K562 (cell line): ENCODE data around the gene IFFO2. TPM values are rescaled to one million over a fixed set of nuclear protein-coding genes. Genes with fewer than 3 reads are reported as not detected.

Experiments
- ATAC-seq: fragments of 200-7000 bp; cut with Tn5 transposase; 3 replicates; pipeline ENCODE4 v1.9.1; 2020; ENCODE audit warnings: moderate library complexity
- BruUV-seq: library from RNA; stranded (reverse); fragments of 400-500 nt; replicated peaks from 2 replicates; lab custom pipeline; 2021; lab: Mats Ljungman, UMichigan
- CTCF ChIA-PET: fragments of 300-600 bp; formaldehyde crosslinking; extraction: SDS; loops from one replicate; lab custom pipeline; 2021; ENCODE audit warnings: low intra/inter-chr PET ratio; lab: Yijun Ruan, JAX
- POLR2A ChIA-PET: fragments of 300-600, 350-650 bp; sonication (Branson Sonifier 250); formaldehyde crosslinking; extraction: SDS; loops from one replicate; lab custom pipeline; 2021; ENCODE audit warnings: antibody characterized with exemption, inconsistent platforms; lab: Yijun Ruan, JAX
- DNase-seq, 4 experiments: peaks; one replicate each; pipeline versions ENCODE4 v3.0.0 to v3.0.0-alpha.2; 2011 to 2018; ENCODE audit warnings: low spot score in 3 of 4, mixed read lengths in 3 of 4; ENCODE audit errors: extremely low read depth in 1 of 4
- FAIRE-seq: peaks from 2 replicates; lab custom pipeline; 2011; peaks lifted over from hg19 to GRCh38; lab: Jason Lieb, UNC
- H2AFZ ChIP-seq: 2 replicates; pipeline ENCODE4 v1.6.0; 2011; ENCODE audit warnings: low read depth, low read length, control low read depth, inconsistent platforms
- H3K27ac ChIP-seq: fragments of 200-600 bp; 3 replicates; pipeline ENCODE4 v1.8.0; 2011; ENCODE audit warnings: low read depth, mild to moderate bottlenecking, control low read depth, inconsistent platforms, low read length, moderate library complexity, mixed read lengths; ENCODE audit errors: extremely low read depth
- H3K27me3 ChIP-seq, 2 experiments: fragments of 300-600 bp in 1 of 2; 2 replicates in 1 of 2; 3 replicates in 1 of 2; pipeline versions ENCODE4 v1.6.0 to v1.8.0; 2011; ENCODE audit warnings: inconsistent platforms in 2 of 2, low read length in 2 of 2, mild to moderate bottlenecking in 1 of 2, mixed read lengths in 1 of 2, moderate library complexity in 1 of 2; ENCODE audit not compliant: control insufficient read depth in 2 of 2, insufficient read depth in 2 of 2
- H3K36me3 ChIP-seq: fragments of 300-600 bp; 3 replicates; pipeline ENCODE4 v1.8.0; 2011; ENCODE audit warnings: mild to moderate bottlenecking, low read length, inconsistent platforms; ENCODE audit not compliant: control insufficient read depth, insufficient read depth
- H3K4me1 ChIP-seq, 2 experiments: fragments of 200-600 bp in 1 of 2; replicated peaks in 1 of 2; 2 replicates in 1 of 2; 3 replicates in 1 of 2; pipeline versions ENCODE4 v1.5.1 to v1.8.0; 2011; ENCODE audit warnings: inconsistent platforms in 2 of 2, low read length in 2 of 2, mild to moderate bottlenecking in 1 of 2, mixed read lengths in 1 of 2, moderate library complexity in 1 of 2; ENCODE audit not compliant: control insufficient read depth in 2 of 2, insufficient read depth in 2 of 2
- H3K4me2 ChIP-seq: 2 replicates; pipeline ENCODE4 v1.6.1; 2011; ENCODE audit warnings: low read length, control low read depth, inconsistent platforms, mixed read lengths; ENCODE audit not compliant: insufficient read depth
- H3K4me3 ChIP-seq: fragments of 200-600 bp; sonication (generic), shearing (Covaris generic); 2 replicates; pipeline ENCODE4 v1.5.1; 2016; ENCODE audit warnings: control low read depth, inconsistent platforms
- H3K79me2 ChIP-seq: fragments of 200-600 bp; 3 replicates; pipeline ENCODE4 v1.8.0; 2011; ENCODE audit warnings: low read length, inconsistent platforms; ENCODE audit not compliant: control insufficient read depth, insufficient read depth
- H3K9ac ChIP-seq, 2 experiments: 2 replicates each; pipeline versions ENCODE4 v1.6.0 to v1.6.1; 2011; ENCODE audit warnings: low read depth in 2 of 2, low read length in 2 of 2, control low read depth in 1 of 2, inconsistent platforms in 1 of 2, mild to moderate bottlenecking in 1 of 2, mixed read lengths in 1 of 2; ENCODE audit not compliant: insufficient read depth in 1 of 2
- H3K9me1 ChIP-seq: one replicate; pipeline ENCODE4 v1.6.0; 2011; ENCODE audit warnings: inconsistent platforms, mild to moderate bottlenecking, low read length, moderate library complexity; ENCODE audit not compliant: control insufficient read depth, insufficient read depth
- H3K9me3 ChIP-seq: replicated peaks from 2 replicates; pipeline ENCODE4 v1.5.1; 2011; ENCODE audit warnings: low read depth, low read length, inconsistent platforms; ENCODE audit not compliant: control insufficient read depth, insufficient read depth
- H4K20me1 ChIP-seq: replicated peaks from 2 replicates; pipeline ENCODE4 v1.6.1; 2011; ENCODE audit warnings: low read length, inconsistent platforms, mixed read lengths; ENCODE audit not compliant: control insufficient read depth, insufficient read depth
- BCL6 ChIP-seq: fragments of 250-450 bp; sonication (Bioruptor Pico); IDR thresholded peaks from 2 replicates; pipeline ENCODE4 v1.4.0; 2020
- ETV6 ChIP-seq, 3 experiments: fragments of 150-350 bp in 1 of 3; sonication (generic) in 1 of 3; formaldehyde crosslinking in 1 of 3; IDR thresholded peaks; 2 replicates each; pipeline versions ENCODE4 v1.6.1 to v1.8.0; 2014 to 2022; ENCODE audit warnings: borderline replicate concordance in 2 of 3, low read depth in 2 of 3, antibody characterized with exemption in 1 of 3, low read length in 1 of 3, mild to moderate bottlenecking in 1 of 3, missing genetic modification reagents in 1 of 3
- EZH2 ChIP-seq: IDR thresholded peaks from 2 replicates; pipeline ENCODE4 v1.6.1; 2012; ENCODE audit warnings: low read depth, mild to moderate bottlenecking, inconsistent platforms, low read length, borderline replicate concordance
- IFI16 ChIP-seq: fragments of 250-450 bp; sonication (Bioruptor Pico); IDR thresholded peaks from 2 replicates; pipeline ENCODE4 v2.1.2; 2022; ENCODE audit warnings: mild to moderate bottlenecking, inconsistent platforms
- ILF3 ChIP-seq: fragments of 450-650 bp; IDR thresholded peaks from 2 replicates; pipeline ENCODE4 v1.6.1; 2018; ENCODE audit warnings: antibody characterized with exemption, mild to moderate bottlenecking, moderate library complexity, borderline replicate concordance
- MAFG ChIP-seq: fragments of 450-650 bp; conservative IDR thresholded peaks from 2 replicates; pipeline ENCODE4 v1.6.1; 2016; ENCODE audit warnings: missing genetic modification characterization, missing compliant biosample characterization
- POLR2G ChIP-seq: fragments of 200-400 bp; formaldehyde crosslinking; IDR thresholded peaks from 2 replicates; pipeline ENCODE4 v1.6.1; 2017; ENCODE audit warnings: low read depth, mild to moderate bottlenecking, antibody characterized with exemption, low read length, moderate library complexity
- TEAD2 ChIP-seq: fragments of 450-650 bp; IDR thresholded peaks from 2 replicates; pipeline ENCODE4 v1.6.1; 2016; ENCODE audit warnings: missing genetic modification characterization, control low read depth, missing compliant biosample characterization
- ZNF121 ChIP-seq: sonication (generic); formaldehyde crosslinking; conservative IDR thresholded peaks from 2 replicates; pipeline ENCODE4 v1.8.0; 2022; ENCODE audit warnings: missing genetic modification reagents
- ZNF165 ChIP-seq: fragments of 250-450 bp; sonication (Bioruptor Pico); IDR thresholded peaks from 2 replicates; pipeline ENCODE4 v1.4.0; 2020; ENCODE audit warnings: borderline replicate concordance
- ZNF224 ChIP-seq: sonication (generic); formaldehyde crosslinking; IDR thresholded peaks from 2 replicates; pipeline ENCODE4 v1.8.0; 2022; ENCODE audit warnings: mild to moderate bottlenecking, missing genetic modification reagents
- ZNF239 ChIP-seq: fragments of 250-450 bp; sonication (Bioruptor Pico); IDR thresholded peaks from 2 replicates; pipeline ENCODE4 v1.4.0; 2020; ENCODE audit warnings: mild to moderate bottlenecking
- ZNF764 ChIP-seq: fragments of 250-450 bp; sonication (Bioruptor Pico); IDR thresholded peaks from 2 replicates; pipeline ENCODE4 v1.4.0; 2020; ENCODE audit warnings: low read depth, mild to moderate bottlenecking, moderate library complexity
- WGBS: fragments of 100-300 bp; shearing (Covaris generic); methylation state at CpG from one replicate; pipeline ENCODE4 v1.1.6; 2016; ENCODE audit warnings: low coverage, mixed read lengths; ENCODE audit not compliant: insufficient coverage; ENCODE audit errors: missing lambda C conversion rate; 5-methylcytosine and 5-hydroxymethylcytosine counted together
- in situ Hi-C: fragments of 300-500 bp; cut with MboI; formaldehyde crosslinking; loops from 4 replicates; pipeline ENCODE4 v1.15.0; 2018; ENCODE audit warnings: inconsistent platforms, mixed read lengths
- intact Hi-C: fragments of 100-400 bp; cut with micrococcal nuclease; formaldehyde crosslinking; loops from 2 replicates; pipeline ENCODE4 v1.14.2; 2022
- polyA plus RNA-seq, 8 experiments: library from polyadenylated mRNA; depleted of rRNA in 4 of 8; stranded (reverse) in 5 of 8; unstranded in 3 of 8; fragments of >200 nt; fragmentation: Nextera tagmentation in 2 of 8; fragmentation: Illumina TruSeq in 1 of 8; extraction: Ambion mirVana in 2 of 8; extraction: Trizol in 1 of 8; gene quantifications; 2 replicates each; pipeline versions ENCODE4 v1.2.1 to v1.2.3, GENCODE V29; 2011 to 2014; ENCODE audit warnings: inconsistent platforms in 1 of 8, missing spikeins in 1 of 8
- total RNA-seq, 7 experiments: library from RNA; depleted of rRNA in 6 of 7; stranded (reverse); fragments of >200 nt in 6 of 7; fragmentation: Illumina TruSeq in 2 of 7; extraction: Trizol in 2 of 7; gene quantifications; 2 replicates each; pipeline versions ENCODE4 v1.2.1 to v1.2.3, GENCODE V29; 2011 to 2021; ENCODE audit warnings: low replicate concordance in 1 of 7
- TF ChIP-seq, protein P1 (sequence below): fragments of 450-650 bp; formaldehyde crosslinking; IDR thresholded peaks from 2 replicates; pipeline ENCODE4 v1.4.0; 2020; ENCODE audit warnings: mild to moderate bottlenecking, moderate library complexity

The IFFO2 gene
- total and polyA plus RNA-seq, 9 of the 15 experiments (the other 6 are each of a cell fraction or from before 2014, with no cell fraction given): 0.15 to 1.0 (median 0.44) TPM; not detected in 2

DNA sequence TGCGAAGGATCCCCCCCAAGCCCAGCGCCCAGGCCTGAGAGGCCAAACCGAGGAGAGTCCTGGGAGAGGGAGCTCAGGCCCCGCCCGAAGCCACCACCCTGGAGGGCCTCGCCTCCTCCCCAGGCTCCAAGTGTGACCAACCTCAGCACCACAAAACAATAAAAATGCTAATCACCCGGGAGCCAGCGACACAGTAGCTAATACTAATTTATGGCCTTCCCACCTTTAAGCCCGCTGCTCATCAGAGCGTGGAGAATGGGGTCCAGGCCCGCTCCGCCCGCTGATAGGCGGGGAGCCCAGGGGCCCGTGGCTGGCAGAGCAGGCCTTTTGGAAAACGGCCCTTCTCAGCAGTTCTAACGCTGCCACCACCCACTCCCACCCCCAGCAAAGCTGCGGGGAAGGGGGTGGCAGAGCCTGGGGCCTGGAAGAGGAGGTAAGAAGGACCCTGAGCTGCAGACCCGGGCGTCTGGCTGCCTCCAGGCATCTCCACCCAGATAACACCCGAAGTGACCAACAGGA, 76.6 kb downstream of the IFFO2 start:
- no TSS peak for BruUV-seq
- CTCF ChIA-PET: no interaction called here
- Histone ChIP-seq H3K27me3 (no peaks in the 10 kb centered on the region), H3K79me2 (no peaks in the 10 kb centered on the region), H3K27ac (no peak overlapping the region), H3K36me3 (peaks cover 9% of the 10 kb centered on the region; the same call in 1 of the 3 replicates), H4K20me1 (peaks cover 6% of the 10 kb centered on the region), H3K9me3 (no peaks in the 10 kb centered on the region), H3K9ac (0 out of 4 replicates have a peak overlapping the region, but pooled peaks of 1 of the 2 experiments have one; percentile 13), H3K4me1 (peaks cover 0 to 23% of the 10 kb centered on the region in 2 experiments; a peak in 2 of 5 replicates), H2AFZ (no peak overlapping the region)
- WGBS: 52% methylated on average over 18 of the region's 21 CpGs
- in situ Hi-C loops: loop anchor here (5.0 to 10.0 kb wide), 3 partner anchors 278 to 775 kb away; no protein-coding TSS in a partner anchor
- POLR2A ChIA-PET: interaction anchor here (1.2 kb wide), 1 partner anchor 20 kb away, joined by 3 read pairs; no protein-coding TSS in a partner anchor
- ATAC-seq (no peak), FAIRE-seq (no peak)
- intact Hi-C loops: no loop called here
- TF ChIP-seq EZH2: no peak
- no peak for TF ChIP-seq IFI16
- TF ChIP-seq POLR2G: 0 out of 2 replicates have a peak, but pooled peaks have one; percentile 22
- TF ChIP-seq, all 486 proteins: peak for 1
- no peak for DNase-seq
- Histone ChIP-seq H3K4me3 (no peak overlapping the region), H3K9me1 (no peaks in the 10 kb centered on the region), H3K4me2 (no peak overlapping the region)

DNA sequence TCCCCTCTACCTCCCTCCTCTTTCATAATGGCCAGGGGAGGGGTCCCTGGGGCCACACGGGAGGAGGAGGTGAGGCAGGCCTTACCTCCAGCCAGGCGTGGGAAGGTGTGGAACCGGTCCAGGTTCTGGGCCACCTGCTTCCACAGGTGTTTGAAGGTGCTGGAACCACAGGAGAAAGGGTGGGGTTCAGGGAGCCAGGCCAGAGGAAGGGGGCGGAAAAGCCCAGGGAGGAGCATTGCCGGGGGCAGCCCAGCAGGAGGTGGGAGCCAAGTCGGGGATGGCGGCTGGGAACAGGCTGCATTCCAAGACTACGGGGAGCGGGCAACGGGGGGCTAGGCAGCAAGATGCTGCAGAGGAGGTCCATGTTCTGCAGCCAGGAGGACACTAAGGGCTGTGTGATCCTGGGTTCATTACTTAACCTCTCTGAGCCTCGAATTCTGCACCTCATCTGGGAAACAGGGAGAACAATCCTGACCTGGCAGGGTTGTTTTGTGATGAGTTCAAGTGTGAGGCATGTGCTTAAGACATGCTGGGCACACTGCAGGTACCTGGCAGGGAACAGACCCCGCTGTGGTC, 77.2 kb downstream of the IFFO2 start:
- H4K20me1 ChIP-seq: peaks cover 8% of the 10 kb centered on the region
- no peaks in the 10 kb centered on the region for H3K27me3 ChIP-seq
- H3K9me3 ChIP-seq: no peaks in the 10 kb centered on the region
- no peak overlapping the region for H3K4me2 ChIP-seq
- ATAC-seq (no peak), DNase-seq (no peak), FAIRE-seq (no peak)
- peaks cover 9% of the 10 kb centered on the region; the same call in 1 of the 3 replicates for H3K36me3 ChIP-seq
- no peaks in the 10 kb centered on the region for H3K79me2 ChIP-seq
- no peak overlapping the region for H3K27ac ChIP-seq
- peaks cover 0 to 28% of the 10 kb centered on the region in 2 experiments; a peak in 2 of 5 replicates for H3K4me1 ChIP-seq
- H3K9me1 ChIP-seq: no peaks in the 10 kb centered on the region
- ChIA-PET CTCF (no interaction called here), POLR2A (no interaction called here)
- WGBS: 64% methylated on average over 11 of the region's 12 CpGs
- in situ Hi-C loops (loop anchor here (5.0 kb wide), 1 partner anchor 277 kb away; no protein-coding TSS in a partner anchor), intact Hi-C loops (no loop called here)
- H2AFZ ChIP-seq: no peak overlapping the region
- no peak overlapping the region for H3K4me3 ChIP-seq
- BruUV-seq: no TSS peak
- H3K9ac ChIP-seq: no peak overlapping the region
- TF ChIP-seq ZNF165 (CRISPR knock-in tag): no peak
- no peak for TF ChIP-seq ETV6 (IDR thresholded peaks at IDR 0.05; ENCODE audit: borderline replicate concordance in 1 of 2, low read depth in 2 of 2, low read length in 1 of 2)
- no peak for TF ChIP-seq ETV6 (CRISPR knock-in tag; IDR thresholded peaks at IDR 0.05; ENCODE audit: borderline replicate concordance)
- no peak for TF ChIP-seq TEAD2 (tag)
- TF ChIP-seq ZNF224: no peak
- no peak for TF ChIP-seq ZNF764 (CRISPR knock-in tag)
- TF ChIP-seq MAFG (tag): no peak
- TF ChIP-seq BCL6 (CRISPR knock-in tag): no peak
- no peak for TF ChIP-seq ZNF121 (CRISPR knock-in tag)
- TF ChIP-seq ILF3: no peak
- TF ChIP-seq, protein P1, sequence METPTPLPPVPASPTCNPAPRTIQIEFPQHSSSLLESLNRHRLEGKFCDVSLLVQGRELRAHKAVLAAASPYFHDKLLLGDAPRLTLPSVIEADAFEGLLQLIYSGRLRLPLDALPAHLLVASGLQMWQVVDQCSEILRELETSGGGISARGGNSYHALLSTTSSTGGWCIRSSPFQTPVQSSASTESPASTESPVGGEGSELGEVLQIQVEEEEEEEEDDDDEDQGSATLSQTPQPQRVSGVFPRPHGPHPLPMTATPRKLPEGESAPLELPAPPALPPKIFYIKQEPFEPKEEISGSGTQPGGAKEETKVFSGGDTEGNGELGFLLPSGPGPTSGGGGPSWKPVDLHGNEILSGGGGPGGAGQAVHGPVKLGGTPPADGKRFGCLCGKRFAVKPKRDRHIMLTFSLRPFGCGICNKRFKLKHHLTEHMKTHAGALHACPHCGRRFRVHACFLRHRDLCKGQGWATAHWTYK (CRISPR knock-in tag): no peak
- no peak for TF ChIP-seq ZNF239
